GM06990 (cell line): Measurements from ENCODE around the gene CD82.
A peak's percentile ranks its signal among the peaks of the same experiment; 100 is the strongest.

Experiments
- DNase-seq: peaks from one replicate; pipeline ENCODE4 v3.0.0-alpha.2; 2011; ENCODE audit not compliant: insufficient read length; ENCODE audit errors: extremely low read depth
- H3K27me3 ChIP-seq: replicated peaks from 2 replicates; pipeline ENCODE4 v1.6.0; 2011; ENCODE audit warnings: low read length; ENCODE audit not compliant: control insufficient read depth, insufficient read depth
- H3K36me3 ChIP-seq: 2 replicates; pipeline ENCODE4 v1.5.1; 2011; ENCODE audit warnings: low read length; ENCODE audit not compliant: control insufficient read depth, insufficient read depth
- H3K4me3 ChIP-seq: replicated peaks from 2 replicates; pipeline ENCODE4 v1.5.1; 2011; ENCODE audit warnings: low read depth, mild to moderate bottlenecking, control low read depth, low read length
- TF ChIP-seq, protein P1 (sequence below): IDR thresholded peaks from 2 replicates; pipeline ENCODE4 v1.5.1; 2011; ENCODE audit warnings: low read length, control low read depth, mild to moderate bottlenecking, inconsistent platforms; ENCODE audit not compliant: insufficient read depth, poor library complexity, severe bottlenecking

The CD82 gene

DNA sequence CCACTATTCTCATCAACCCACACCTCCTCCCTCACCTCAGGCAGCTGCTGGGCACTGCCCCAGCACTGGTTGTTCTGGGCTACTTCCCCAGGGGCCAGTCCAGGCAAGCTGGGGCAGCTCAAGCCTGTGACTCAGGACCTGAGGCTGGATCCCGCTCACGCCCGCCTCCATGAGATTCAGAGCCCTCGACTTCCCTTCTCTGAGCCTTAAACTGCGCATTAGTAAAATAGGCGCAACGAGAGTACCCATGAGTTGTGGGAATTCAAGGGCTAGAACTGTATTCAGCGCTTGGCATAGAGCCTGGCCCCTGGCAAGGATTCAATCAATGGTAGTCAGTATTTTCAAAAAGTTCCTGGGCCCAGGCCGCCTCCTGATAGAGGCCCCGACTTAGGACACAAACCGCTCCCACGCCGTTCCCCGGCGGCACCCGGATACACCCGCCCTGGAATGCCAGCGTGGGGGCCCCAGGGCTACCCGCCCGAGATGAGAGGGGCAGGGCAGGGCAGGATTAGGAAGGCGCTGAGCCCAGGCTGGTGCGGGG lies 723 bp upstream of the CD82 start:
- Histone ChIP-seq H3K36me3 (no peaks in the 10 kb centered on the region), H3K4me3 (peak overlapping the region; percentile 69), H3K27me3 (no peaks in the 10 kb centered on the region)
- no peak for DNase-seq
- TF ChIP-seq, protein P1, sequence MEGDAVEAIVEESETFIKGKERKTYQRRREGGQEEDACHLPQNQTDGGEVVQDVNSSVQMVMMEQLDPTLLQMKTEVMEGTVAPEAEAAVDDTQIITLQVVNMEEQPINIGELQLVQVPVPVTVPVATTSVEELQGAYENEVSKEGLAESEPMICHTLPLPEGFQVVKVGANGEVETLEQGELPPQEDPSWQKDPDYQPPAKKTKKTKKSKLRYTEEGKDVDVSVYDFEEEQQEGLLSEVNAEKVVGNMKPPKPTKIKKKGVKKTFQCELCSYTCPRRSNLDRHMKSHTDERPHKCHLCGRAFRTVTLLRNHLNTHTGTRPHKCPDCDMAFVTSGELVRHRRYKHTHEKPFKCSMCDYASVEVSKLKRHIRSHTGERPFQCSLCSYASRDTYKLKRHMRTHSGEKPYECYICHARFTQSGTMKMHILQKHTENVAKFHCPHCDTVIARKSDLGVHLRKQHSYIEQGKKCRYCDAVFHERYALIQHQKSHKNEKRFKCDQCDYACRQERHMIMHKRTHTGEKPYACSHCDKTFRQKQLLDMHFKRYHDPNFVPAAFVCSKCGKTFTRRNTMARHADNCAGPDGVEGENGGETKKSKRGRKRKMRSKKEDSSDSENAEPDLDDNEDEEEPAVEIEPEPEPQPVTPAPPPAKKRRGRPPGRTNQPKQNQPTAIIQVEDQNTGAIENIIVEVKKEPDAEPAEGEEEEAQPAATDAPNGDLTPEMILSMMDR: no peak

DNA sequence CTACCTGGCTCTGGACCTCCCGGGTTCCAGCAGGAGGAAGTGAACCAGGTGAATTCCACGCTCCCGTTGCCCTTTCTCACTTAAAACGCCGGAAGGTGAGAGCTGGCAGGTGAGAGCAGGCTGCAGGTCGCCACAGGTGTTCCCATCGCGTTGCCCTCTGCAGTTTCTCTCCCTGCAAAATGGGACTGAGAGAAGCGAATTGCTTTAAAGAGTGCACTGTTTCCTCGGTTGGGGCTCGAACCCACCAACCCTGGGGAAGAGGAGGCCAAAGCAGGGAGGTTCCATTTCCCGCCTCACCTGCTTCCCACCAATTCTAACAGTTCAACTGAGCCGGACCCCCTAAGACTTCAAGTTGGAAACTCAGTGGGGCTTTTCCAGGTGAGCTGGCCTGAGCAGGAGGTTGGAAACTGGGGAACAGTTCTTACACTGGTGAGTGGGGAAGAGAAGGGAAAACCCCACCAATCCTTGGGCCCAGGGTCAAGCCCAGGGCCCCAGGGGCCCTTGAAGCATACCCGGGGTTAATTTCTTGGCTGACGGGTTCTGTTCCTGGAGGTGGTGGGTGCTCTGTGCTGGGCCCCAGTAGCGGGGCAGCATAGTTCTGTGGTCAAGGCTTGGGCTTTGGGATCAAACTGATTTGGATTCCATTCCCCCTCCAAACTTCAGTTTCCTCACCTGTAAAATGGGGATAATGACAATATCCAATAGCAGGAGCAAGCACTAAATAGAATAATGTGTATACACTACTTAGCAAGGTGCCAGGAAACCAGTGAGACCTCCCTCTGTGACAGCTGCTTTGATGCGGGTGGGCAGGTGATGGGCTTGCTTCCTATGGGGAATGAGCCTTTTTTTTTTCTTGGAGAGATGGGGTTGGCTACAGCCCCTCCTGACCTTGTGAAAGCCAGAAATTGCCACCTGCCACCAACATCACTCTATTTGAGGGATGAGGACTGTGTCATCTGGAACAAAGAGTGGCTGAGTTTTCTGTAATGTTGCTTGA lies 788 bp downstream of the CD82 start:
- Histone ChIP-seq H3K4me3 (peak overlapping the region; percentile 93), H3K36me3 (peaks cover 4% of the 10 kb centered on the region), H3K27me3 (no peaks in the 10 kb centered on the region)
- TF ChIP-seq, protein P1: no peak
- DNase-seq: no peak

DNA sequence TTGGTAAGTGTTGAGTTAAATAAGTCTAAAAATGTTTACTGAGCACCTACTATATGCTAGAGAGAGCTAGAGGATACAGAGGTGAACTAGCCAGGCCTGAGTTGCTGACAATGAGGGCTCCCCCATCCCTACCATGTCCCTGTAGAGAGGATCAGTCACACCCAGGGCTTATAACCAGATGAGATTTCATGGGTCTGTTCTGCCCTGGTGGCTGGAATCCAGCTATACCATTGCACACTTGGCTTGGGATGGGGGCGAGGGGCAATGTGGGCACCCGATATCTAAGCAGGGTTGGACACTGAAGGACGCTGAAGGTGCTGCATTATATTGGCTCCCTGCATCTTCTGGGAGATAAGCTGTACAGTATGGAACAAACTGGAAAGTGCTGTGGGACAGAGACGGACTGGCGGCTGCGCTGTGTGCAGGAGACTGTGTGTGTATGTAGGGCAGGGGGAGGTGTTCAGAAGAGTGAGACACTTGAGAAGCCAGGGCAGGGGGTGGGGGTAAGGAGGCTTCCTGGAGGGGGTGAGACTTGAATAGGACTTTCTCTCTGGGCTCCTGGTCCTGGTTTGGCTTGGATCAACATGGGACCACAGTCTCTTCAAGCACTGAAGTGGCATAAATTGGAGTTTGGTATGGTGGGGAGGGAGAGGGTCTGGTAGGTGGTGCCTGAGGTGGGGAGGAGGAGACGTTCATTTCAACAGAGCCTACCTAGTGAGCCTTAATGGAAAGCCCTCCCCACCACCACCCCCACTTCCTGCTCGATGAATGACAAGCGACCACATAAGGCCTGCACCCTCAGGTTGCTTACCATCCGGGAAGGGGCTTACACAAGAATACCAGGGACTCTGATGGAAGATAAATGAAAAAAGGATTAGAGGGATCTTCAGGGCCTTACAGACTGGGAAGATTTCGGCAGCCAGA lies 1.8 kb downstream of the CD82 start:
- TF ChIP-seq, protein P1: no peak
- H3K36me3 ChIP-seq: peaks cover 4% of the 10 kb centered on the region
- H3K4me3 ChIP-seq: peak overlapping the region; percentile 93
- H3K27me3 ChIP-seq: no peaks in the 10 kb centered on the region
- no peak for DNase-seq

DNA sequence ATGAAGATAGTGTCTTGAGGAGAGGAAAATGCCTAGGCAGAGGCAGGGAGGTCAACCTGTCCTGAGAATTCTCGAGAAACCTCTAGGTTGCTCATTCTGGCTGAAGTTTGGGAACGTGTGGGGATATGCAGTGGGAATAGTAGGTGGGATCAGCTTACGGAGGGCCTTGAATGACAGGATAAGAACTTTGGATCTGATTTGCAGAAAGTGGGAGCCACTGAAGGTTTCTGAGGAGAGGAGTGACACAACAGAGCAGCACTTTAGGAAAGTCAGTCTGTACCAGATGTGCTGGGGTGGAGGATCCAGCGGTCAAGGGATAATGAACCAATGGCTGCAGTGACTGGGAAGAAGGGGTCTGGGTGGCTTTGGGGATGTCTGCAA lies 2.4 kb downstream of the CD82 start:
- peak overlapping the region; percentile 93 for H3K4me3 ChIP-seq
- no peak for DNase-seq
- H3K27me3 ChIP-seq: no peaks in the 10 kb centered on the region
- TF ChIP-seq, protein P1: no peak
- peaks cover 5% of the 10 kb centered on the region for H3K36me3 ChIP-seq

DNA sequence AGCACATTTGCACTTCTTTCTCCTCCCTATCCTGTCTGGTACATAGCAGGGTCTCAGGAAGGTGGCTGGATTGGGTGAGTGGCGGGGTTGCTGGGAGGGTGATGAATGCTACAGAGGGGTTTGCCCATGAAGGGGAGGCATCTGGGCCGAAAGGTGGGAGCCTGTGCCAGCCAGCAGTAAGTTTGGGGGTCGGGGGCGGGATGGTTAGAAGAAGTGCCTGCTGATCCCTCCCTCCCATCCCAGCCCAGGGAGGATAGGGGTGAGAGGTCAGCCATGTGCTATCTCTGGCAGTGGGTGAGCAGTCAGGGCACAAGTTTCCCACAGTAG lies 2.8 kb downstream of the CD82 start:
- no peak for DNase-seq
- TF ChIP-seq, protein P1: no peak
- Histone ChIP-seq H3K27me3 (no peaks in the 10 kb centered on the region), H3K36me3 (peaks cover 6% of the 10 kb centered on the region), H3K4me3 (peak overlapping the region; percentile 93)
